RWPE2 (cell line): Measurements from ENCODE around the gene TNRC6C.

Source experiments
- ATAC-seq: fragments of 200-7000 bp; cut with Tn5 transposase; 3 replicates; pipeline ENCODE4 v1.9.1; 2021; ENCODE audit warnings: low read depth
- DNase-seq: peaks from one replicate; pipeline ENCODE4 v3.0.0-alpha.2; 2020; ENCODE audit warnings: low spot score
- H3K27ac ChIP-seq: fragments of 450-650 bp; 2 replicates; pipeline ENCODE4 v1.5.1; 2017; ENCODE audit warnings: mild to moderate bottlenecking; ENCODE audit not compliant: poor library complexity, severe bottlenecking
- H3K27me3 ChIP-seq: fragments of 250-450 bp; sonication (Bioruptor Pico); 2 replicates; pipeline ENCODE4 v1.5.1; 2021; ENCODE audit warnings: mild to moderate bottlenecking, moderate library complexity; ENCODE audit not compliant: insufficient read depth, poor library complexity, severe bottlenecking
- H3K36me3 ChIP-seq: fragments of 250-450 bp; sonication (Bioruptor Pico); 2 replicates; pipeline ENCODE4 v1.5.1; 2020; ENCODE audit warnings: low read depth, mild to moderate bottlenecking, moderate library complexity
- H3K4me1 ChIP-seq: fragments of 250-450 bp; sonication (Bioruptor Pico); 2 replicates; pipeline ENCODE4 v1.5.1; 2021; ENCODE audit warnings: mild to moderate bottlenecking, moderate library complexity; ENCODE audit not compliant: insufficient read depth, poor library complexity, severe bottlenecking
- H3K4me3 ChIP-seq: fragments of 250-450 bp; sonication (Bioruptor Pico); 2 replicates; pipeline ENCODE4 v1.5.1; 2021; ENCODE audit warnings: mild to moderate bottlenecking, moderate library complexity; ENCODE audit not compliant: severe bottlenecking
- H3K9me3 ChIP-seq: fragments of 250-450 bp; sonication (Bioruptor Pico); 2 replicates; pipeline ENCODE4 v1.5.1; 2021; ENCODE audit warnings: mild to moderate bottlenecking, moderate library complexity; ENCODE audit not compliant: severe bottlenecking
- TF ChIP-seq, protein P1 (sequence below): fragments of 450-650 bp; IDR thresholded peaks from one replicate; pipeline ENCODE4 v1.5.1; 2017; ENCODE audit warnings: mild to moderate bottlenecking, moderate library complexity; ENCODE audit not compliant: poor library complexity, severe bottlenecking

The TNRC6C gene

DNA sequence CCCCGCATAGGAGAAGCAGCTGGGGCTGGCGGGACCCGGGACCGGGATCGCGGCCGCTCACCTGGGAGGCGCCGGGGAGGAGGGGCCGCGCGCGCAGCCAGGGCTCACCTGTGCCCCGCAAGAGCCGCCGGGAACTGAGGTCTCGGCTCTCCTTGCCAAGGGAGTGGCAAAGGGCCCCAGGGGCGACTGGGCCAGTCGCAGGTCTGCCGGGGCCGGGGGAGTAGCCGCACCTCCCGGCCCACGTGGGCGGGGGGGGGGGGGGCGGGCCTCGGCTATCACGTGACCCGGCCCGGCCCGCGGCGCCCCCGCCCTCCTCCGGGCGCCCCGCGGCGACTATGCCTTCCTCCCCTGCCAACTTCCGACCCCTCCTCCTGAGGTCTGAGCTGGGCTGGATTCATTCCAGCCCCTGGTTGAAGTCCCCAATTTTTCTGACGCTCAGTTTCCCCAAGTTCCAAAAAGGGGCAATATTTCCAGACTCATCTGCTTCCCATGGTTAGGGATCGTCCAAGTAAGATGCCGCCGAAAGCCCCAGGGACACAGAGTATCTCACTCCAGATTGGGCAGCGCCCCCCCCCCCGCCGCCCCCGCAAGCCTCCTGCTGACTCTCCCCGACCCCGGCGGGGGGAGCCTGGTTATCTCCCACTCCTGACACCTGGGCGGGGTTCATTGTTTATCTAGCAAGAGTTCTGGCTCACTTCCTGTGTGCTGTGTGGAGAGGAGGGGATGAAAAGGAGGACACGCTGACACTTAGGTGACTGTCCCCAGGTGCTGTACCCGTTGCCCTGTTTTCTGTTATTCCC lies 170.2 kb downstream of the TNRC6C start, which contains the start of gene TMC6:
Gene TMC6 (minus strand): TSS at position 205 of the 800 bp plus-strand sequence. CDS start 1,923 bp downstream, outside the sequence.
- Histone ChIP-seq H3K4me3 (peak within 1 kb of the TSS; percentile 62), H3K27me3 (no peaks in the 10 kb centered on the region), H3K36me3 (peaks cover 11% of the 10 kb centered on the region; the same call in 1 of the 2 replicates), H3K9me3 (no peaks in the 10 kb centered on the region), H3K27ac (peak within 1 kb of the TSS; percentile 51), H3K4me1 (peaks cover 11% of the 10 kb centered on the region)
- DNase-seq (no peak), ATAC-seq (peak; percentile 65)
- TF ChIP-seq, protein P1, sequence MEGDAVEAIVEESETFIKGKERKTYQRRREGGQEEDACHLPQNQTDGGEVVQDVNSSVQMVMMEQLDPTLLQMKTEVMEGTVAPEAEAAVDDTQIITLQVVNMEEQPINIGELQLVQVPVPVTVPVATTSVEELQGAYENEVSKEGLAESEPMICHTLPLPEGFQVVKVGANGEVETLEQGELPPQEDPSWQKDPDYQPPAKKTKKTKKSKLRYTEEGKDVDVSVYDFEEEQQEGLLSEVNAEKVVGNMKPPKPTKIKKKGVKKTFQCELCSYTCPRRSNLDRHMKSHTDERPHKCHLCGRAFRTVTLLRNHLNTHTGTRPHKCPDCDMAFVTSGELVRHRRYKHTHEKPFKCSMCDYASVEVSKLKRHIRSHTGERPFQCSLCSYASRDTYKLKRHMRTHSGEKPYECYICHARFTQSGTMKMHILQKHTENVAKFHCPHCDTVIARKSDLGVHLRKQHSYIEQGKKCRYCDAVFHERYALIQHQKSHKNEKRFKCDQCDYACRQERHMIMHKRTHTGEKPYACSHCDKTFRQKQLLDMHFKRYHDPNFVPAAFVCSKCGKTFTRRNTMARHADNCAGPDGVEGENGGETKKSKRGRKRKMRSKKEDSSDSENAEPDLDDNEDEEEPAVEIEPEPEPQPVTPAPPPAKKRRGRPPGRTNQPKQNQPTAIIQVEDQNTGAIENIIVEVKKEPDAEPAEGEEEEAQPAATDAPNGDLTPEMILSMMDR: no peak

DNA sequence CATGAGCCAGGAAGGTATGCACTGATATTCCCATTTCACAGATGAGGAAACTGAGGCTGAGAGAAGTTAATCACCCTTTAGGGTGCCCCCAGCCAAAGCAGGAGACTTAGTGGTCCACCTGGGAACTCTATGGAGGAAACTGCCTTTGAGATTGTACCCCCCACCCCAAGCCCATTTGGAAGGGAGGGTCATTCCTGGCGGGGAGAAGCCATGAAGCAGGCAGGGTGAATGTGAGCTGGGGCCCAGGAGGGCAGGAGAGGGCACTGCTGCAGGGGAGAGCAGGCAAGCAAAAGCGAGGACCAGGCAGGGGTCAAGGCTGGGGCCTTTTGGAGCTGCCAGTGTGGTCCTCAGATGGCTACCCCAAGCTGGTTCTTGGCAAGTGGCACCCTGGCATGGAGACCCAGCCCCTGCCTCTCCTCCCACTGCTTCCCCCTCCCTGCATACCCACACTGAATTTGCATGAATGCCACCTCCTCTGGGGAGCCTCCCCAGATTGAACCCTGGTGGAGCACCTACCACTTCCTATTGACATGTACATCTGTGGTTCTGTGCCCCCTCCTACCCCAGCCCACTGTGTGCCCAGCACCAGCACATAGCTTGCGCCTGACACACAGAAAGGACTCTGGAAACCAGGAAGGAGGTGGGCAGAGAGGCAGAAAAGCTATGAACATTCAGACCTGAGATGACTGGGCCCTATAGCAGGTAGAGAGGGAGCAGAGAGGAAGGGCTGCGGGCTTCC lies 171.0 kb downstream of the TNRC6C start:
- peak overlapping the region; percentile 51 for H3K27ac ChIP-seq

DNA sequence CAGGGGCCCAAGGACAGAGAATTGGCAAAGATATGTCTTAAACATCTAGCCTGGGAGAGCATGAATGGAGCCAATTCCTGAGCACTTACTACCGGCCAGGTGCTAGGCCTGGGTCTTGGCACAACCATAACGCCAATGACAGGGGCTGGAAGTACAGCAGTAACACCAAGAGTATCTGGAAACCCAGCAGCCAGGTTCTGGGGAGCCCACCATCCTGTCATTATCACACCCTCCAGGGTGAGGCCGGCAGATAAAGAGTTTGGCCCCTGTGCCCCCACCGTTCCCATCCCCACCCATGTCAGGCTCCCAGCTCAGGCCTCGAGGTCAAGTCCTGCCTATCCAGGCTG lies 171.6 kb downstream of the TNRC6C start:
- DNase-seq: no peak
- TF ChIP-seq, protein P1: no peak

More for the DNA sequence above, 171.0 kb downstream of the TNRC6C start:
- ATAC-seq (no peak), DNase-seq (no peak)
- Histone ChIP-seq H3K36me3 (peaks cover 7% of the 10 kb centered on the region; the same call in 1 of the 2 replicates), H3K4me1 (peaks cover 11% of the 10 kb centered on the region), H3K9me3 (no peaks in the 10 kb centered on the region), H3K4me3 (no peak overlapping the region), H3K27me3 (no peaks in the 10 kb centered on the region)
- TF ChIP-seq, protein P1: no peak

DNA sequence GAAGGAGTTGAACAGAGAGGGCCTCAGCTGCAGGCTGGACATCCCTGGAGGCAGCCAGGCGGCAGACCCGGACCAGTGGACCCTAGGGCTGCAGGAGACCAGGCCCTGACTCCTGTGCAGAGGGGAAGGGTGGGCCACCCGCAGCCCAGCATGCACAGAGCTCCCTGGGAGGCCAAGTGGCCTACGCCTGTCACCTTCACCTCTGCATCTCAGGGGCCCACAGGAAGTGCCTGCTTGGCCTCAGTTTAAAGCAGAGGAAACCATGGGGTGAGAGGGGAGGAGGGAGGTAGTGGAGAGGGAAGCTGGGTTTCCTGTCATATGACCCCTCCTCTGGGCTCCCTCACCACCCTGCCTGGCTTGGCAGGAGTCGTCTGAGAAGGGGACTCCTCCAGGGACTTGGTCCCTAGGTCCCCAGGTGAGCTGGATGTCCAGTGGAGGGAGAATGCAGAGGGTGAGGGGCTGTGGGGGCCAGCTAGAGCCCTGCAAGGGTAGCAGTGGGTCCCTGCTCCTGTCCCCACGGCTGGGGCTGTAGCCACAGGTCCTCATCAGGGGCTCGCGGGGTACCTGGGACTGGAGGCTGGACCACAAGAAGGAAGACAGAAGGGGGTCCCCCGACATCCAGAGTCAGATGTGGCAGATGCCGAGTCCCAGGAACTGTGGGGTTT lies 172.1 kb downstream of the TNRC6C start, which contains the start of gene TMC8:
Gene TMC8 (plus strand): TSS at position 335 of the 665 bp plus-strand sequence. CDS start 818 bp downstream, outside the sequence.
- TF ChIP-seq, protein P1: no peak
- DNase-seq: no peak
- Histone ChIP-seq H3K27ac (peak within 1 kb of the TSS; percentile 51), H3K4me3 (no peak within 1 kb of the TSS), H3K9me3 (no peaks in the 10 kb centered on the region), H3K36me3 (peaks cover 4% of the 10 kb centered on the region; the same call in 1 of the 2 replicates), H3K27me3 (no peaks in the 10 kb centered on the region), H3K4me1 (peaks cover 11% of the 10 kb centered on the region)
- no peak for ATAC-seq

More for the DNA sequence above, 171.6 kb downstream of the TNRC6C start:
- no peaks in the 10 kb centered on the region for H3K27me3 ChIP-seq
- peaks cover 7% of the 10 kb centered on the region; the same call in 1 of the 2 replicates for H3K36me3 ChIP-seq
- peak overlapping the region; percentile 51 for H3K27ac ChIP-seq
- peaks cover 11% of the 10 kb centered on the region for H3K4me1 ChIP-seq
- ATAC-seq: no peak
- no peaks in the 10 kb centered on the region for H3K9me3 ChIP-seq
- H3K4me3 ChIP-seq: no peak overlapping the region
